Measurements from ENCODE around the gene ARMC7.
A peak's percentile ranks its signal among the peaks of the same experiment; 100 is the strongest.
"Not testable (repeated sequence)": the region's sequence is repeated elsewhere in the genome, so short reads cannot be mapped to it uniquely, and the experiment has no call there.

ARMC7 gene

GRCh38 chr17:75109407-75110233 lies at the start of gene ARMC7:
Gene ARMC7, plus strand, starts transcription at chr17:75109969. Its CDS starts 320 bp downstream, at chr17:75110289.
- no peak for DNase-seq (ENCODE audit: low read depth, low spot score)
- H3K27ac ChIP-seq, result peak within 1 kb of the TSS; percentile 25

GRCh38 chr17:75060434-75061054 lies 49.2 kb upstream of the ARMC7 start:
- no peak overlapping the region for H3K27ac ChIP-seq

GRCh38 chr17:75061055-75061438 lies 48.7 kb upstream of the ARMC7 start:
- no peak overlapping the region for H3K27ac ChIP-seq
- DNase-seq (ENCODE audit: low read depth, low spot score), result no peak

More at GRCh38 chr17:75060434-75061054, 49.2 kb upstream of the ARMC7 start:
- DNase-seq (ENCODE audit: low read depth, low spot score), result no peak

DNA sequence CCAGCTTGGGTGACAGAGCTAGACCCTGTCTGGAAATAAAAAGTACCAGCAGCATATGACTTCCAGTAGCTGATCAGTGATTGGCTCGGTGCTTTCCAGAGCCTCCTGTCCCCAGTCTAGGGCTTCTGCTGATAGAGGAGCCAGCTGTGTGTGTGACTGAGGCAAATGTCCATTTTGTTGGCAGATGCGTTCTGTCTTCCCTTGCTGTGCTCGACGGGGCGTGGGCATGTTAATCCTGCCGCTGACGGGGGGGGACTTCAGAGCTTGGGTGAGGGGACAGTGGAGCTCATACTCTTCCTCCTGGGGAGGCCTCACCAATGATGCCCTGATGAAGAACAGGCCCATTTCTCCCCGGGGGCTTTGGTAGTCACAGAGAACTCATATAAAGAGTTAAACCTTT lies 48.2 kb upstream of the ARMC7 start:
- no peak overlapping the region for H3K27ac ChIP-seq
- no peak for DNase-seq (ENCODE audit: low read depth, low spot score)

DNA sequence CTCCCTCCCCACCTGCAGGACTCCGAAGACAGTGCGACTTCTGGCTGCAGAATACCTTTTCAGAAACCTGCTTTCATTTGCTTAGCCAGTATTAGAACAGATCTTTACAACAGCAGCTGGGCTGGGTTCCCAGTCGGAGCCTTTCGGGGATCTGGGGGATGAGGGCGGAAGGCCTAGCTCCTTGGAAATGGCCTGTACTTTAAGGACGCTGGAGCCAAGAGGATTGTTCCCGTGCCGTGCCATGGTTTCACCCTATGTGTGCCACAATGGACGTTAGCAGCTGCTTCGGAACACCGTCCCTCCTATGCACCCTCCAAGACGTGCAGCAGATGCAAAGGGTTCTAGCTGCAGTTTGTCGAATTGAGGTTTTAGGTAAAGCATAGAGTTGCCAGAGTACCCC lies 46.6 kb upstream of the ARMC7 start:
- DNase-seq (ENCODE audit: low read depth, low spot score), result no peak
- H3K27ac ChIP-seq, result no peak overlapping the region

GRCh38 chr17:75063626-75064025 lies 46.1 kb upstream of the ARMC7 start:
- H3K27ac ChIP-seq, result no peak overlapping the region

GRCh38 chr17:75064040-75064439 lies 45.7 kb upstream of the ARMC7 start:
- no peak overlapping the region for H3K27ac ChIP-seq
- no peak for DNase-seq (ENCODE audit: low read depth, low spot score)

More at GRCh38 chr17:75063626-75064025, 46.1 kb upstream of the ARMC7 start:
- no peak for DNase-seq (ENCODE audit: low read depth, low spot score)

DNA sequence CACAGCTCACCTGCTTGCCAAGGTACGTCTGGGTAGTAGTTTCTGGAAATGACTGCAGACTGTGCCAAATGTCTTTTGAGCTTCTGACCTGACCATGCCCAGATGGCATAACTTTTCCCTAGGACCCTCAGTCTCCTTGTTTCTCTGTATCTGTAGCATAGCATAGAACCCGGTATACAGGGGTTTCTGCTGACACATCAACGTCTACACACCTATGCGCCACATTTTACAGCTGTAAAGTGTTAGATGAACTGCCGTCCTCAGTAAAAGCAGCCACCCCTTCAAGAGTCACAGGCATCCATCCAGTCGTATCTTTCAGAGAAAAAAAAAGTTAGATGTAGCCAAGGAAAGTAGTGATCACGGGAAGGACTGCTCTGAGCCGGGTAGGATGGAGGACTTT lies 45.3 kb upstream of the ARMC7 start:
- H3K27ac ChIP-seq, result no peak overlapping the region
- DNase-seq (ENCODE audit: low read depth, low spot score), result no peak

DNA sequence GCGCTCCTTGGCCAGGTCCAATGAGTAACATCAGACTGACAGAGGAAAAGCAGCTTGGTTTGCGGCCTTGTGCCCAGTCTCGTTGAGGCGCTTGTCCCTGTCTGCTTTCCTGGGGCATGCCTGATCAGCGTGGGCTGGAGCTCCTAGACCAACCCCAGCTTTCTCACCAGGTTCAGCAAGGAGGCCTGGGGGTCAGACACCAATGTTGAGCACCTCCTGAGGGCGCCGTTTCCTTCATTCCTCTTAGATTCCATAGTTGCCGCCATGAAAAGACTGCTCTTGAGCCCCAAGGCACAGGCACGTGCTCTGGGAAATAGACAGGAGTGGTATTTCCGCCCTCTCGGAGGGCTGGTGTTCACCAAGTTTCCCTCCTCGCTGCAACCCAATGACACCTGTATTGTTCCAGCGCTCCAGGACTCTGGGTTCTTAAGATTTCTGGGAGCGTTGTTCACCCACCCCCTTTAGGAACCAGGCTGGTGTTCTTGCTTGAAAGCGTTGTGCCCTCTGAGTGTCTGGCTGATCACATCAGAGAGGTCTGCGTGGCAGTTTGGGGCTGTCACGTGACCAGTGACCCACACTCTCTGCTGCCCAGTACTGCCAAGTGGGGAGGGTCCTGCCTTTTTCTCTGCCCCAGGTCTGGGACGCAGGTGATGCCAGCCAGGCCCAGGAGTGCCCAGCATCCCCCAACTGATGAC lies 44.8 kb upstream of the ARMC7 start:
- H3K27ac ChIP-seq, result no peak overlapping the region
- DNase-seq (ENCODE audit: low read depth, low spot score), result no peak

GRCh38 chr17:75065562-75066151 lies 44.1 kb upstream of the ARMC7 start:
- H3K27ac ChIP-seq, result no peak overlapping the region
- no peak for DNase-seq (ENCODE audit: low read depth, low spot score)

- H3K27ac ChIP-seq, result no peak overlapping the region
- no peak for DNase-seq (ENCODE audit: low read depth, low spot score)
These were observed 41.9 kb upstream of the ARMC7 start for GRCh38 chr17:75067856-75068255.

DNA sequence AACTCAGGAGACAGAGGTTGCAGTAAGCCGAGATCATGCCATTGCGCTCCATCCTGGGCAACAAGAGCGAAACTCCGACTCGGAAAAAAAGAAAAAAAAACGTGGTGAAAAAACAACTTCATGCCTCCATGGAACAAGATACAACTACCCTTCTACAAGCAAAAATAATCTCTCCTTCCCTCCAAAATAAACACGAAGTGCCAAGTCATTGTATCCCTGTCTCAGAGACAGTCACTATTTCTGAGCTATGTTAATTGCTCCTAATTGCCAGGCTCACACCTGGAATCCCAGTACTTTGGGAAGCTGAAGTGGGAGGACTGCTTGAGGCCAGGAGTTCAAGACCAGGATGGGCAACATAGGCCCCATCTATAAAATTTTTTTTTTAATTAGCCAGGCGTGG lies 41.0 kb upstream of the ARMC7 start:
- H3K27ac ChIP-seq, result no peak overlapping the region
- DNase-seq (ENCODE audit: low read depth, low spot score), result no peak

- H3K27ac ChIP-seq, result no peak overlapping the region
- DNase-seq (ENCODE audit: low read depth, low spot score), result no peak
These were observed 40.0 kb upstream of the ARMC7 start for GRCh38 chr17:75069783-75070182.

DNA sequence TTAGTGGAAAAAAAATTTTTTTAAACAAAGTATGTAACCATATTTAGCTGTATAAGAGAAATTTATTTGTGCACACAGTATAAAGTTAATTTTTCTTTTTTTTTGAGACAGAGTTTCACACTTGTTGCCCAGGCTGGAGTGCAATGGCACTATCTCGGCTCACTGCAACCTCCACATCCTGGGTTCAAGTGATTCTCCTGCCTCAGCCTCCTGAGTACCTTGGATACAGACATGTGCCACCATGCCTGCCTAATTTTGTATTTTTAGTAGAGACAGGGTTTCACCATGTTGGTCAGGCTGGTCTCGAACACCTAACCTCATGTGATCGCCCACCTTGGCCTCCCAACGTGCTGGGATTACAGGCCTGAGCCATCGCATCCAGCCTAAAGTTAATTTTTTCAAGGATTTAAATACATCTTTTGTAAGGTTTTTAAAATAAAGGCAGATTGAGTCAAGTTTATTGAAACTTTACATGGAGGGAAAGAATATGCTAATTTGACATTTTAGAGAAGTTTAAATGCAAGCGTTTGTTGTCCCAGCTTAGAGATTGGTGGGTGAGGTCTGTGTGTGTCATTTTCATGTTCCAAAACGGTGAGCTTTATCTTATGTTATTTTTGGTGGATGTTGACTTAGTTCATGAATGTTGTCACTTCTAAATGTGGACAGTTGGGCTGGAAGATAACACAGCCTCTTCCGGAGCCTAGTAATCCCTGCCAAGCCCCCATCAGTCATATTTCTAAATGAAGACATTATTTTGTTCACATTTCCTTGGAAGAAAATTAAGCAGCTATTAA lies 38.1 kb upstream of the ARMC7 start:
- DNase-seq (ENCODE audit: low read depth, low spot score); H3K27ac ChIP-seq: not testable (repeated sequence)

DNA sequence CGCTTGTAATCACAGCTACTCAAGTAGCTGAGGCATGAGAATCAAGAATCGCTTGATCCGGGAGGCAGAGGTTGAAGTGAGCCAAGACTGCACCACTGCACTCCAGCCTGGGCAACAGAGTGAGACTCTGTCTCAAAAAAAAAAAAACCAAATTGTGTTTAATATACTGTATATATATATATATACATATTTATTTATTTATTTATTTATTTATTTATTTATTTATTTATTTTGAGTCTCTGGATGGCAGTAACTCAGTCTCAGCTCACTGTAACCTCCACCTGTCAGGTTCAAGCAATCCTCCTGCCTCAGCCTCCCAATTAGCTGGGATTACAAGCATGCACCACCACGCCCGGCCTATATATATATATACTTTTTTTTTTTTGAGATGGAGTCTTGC lies 36.9 kb upstream of the ARMC7 start:
- not testable (repeated sequence) for DNase-seq (ENCODE audit: low read depth, low spot score); H3K27ac ChIP-seq

GRCh38 chr17:75073618-75074047 lies 36.1 kb upstream of the ARMC7 start:
- H3K27ac ChIP-seq, result no peak overlapping the region
- no peak for DNase-seq (ENCODE audit: low read depth, low spot score)

DNA sequence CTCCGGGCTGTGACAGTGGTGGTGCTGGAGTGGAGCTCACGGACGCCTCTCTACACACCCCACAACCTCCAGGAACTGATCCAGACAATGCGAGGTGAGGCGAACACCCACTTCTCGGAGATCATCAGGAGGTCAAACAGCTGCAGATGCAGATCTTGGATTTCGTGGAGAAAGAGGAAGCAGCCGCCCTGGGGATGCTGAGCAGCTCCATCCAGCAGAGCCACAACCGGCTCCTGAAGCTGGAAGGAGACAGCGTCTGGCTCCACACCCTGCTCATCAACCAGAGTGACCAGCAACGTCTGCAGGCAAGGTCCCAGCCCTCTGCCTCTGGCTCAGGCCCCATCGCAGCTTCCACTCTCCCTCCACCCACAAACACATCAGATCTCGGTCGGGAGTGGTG lies 35.2 kb upstream of the ARMC7 start:
- DNase-seq (ENCODE audit: low read depth, low spot score), result no peak
- no peak overlapping the region for H3K27ac ChIP-seq

DNA sequence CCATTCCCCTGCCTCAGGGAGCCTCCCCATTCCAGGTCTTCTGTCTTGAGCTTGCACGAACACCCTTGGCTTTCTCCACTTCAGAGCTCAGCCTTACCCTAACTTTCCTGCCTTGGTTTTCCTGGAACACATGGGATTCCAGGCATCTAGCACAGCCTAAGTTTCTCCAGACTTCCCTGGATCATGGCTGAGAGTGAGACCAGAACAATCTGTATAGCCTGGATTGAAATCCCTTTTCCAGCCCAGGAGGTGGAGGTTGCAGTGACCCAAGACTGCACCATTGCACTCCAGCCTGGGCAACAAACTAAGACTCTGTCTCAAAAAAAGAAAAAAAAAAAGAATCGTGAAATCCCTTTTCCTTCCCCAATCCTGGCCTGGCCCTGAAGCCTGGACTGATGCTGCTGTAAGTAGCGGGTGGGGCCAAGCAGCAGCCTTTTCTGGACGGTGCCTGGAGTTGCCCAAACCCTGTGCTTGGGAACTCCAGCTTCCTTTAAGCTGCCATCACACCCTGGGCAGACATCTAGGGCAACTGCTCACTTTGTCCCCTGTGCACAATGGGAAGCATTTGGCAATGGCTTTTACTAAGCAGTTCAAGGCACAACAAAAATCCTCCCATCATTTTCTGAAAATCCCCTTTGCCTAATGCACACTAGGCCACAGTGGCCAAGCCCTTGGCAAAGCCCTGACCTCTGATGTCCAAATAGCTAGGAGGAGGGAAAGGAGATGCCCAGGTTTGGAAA lies 34.0 kb upstream of the ARMC7 start:
- DNase-seq (ENCODE audit: low read depth, low spot score), result no peak
- H3K27ac ChIP-seq, result no peak overlapping the region

GRCh38 chr17:75077072-75077495 lies 32.7 kb upstream of the ARMC7 start:
- no peak overlapping the region for H3K27ac ChIP-seq
- no peak for DNase-seq (ENCODE audit: low read depth, low spot score)
